Ectodermal cell (in vitro differentiated cells): ENCODE data around the gene PSME3IP1.
"Not testable (repeated sequence)": the region's sequence is repeated elsewhere in the genome, so short reads cannot be mapped to it uniquely, and the experiment has no call there.

Experiments
- H3K27ac ChIP-seq: 2 replicates; pipeline ENCODE4 v1.7.0; 2013; ENCODE audit warnings: mild to moderate bottlenecking, low read depth, low read length; ENCODE audit not compliant: insufficient read depth, poor library complexity, severe bottlenecking
- H3K27me3 ChIP-seq: 2 replicates; pipeline ENCODE4 v1.7.0; 2013; ENCODE audit warnings: mild to moderate bottlenecking, low read length; ENCODE audit not compliant: insufficient read depth, control insufficient read depth, poor library complexity, severe bottlenecking
- H3K36me3 ChIP-seq: one replicate; pipeline ENCODE4 v1.7.0; 2013; ENCODE audit warnings: low read length; ENCODE audit not compliant: control insufficient read depth, insufficient read depth
- H3K4me1 ChIP-seq: one replicate; pipeline ENCODE4 v1.7.0; 2013; ENCODE audit warnings: low read length; ENCODE audit not compliant: control insufficient read depth, insufficient read depth
- H3K4me3 ChIP-seq: 2 replicates; pipeline ENCODE4 v1.7.0; 2013; ENCODE audit warnings: low read depth, low read length, control low read depth; ENCODE audit not compliant: insufficient read depth
- H3K9me3 ChIP-seq: 2 replicates; pipeline ENCODE4 v1.7.0; 2013; ENCODE audit warnings: mild to moderate bottlenecking, low read length, moderate library complexity; ENCODE audit not compliant: control insufficient read depth
- WGBS, 2 experiments: methylation state at CpG; one replicate each; pipeline ENCODE4 v1.1.7; 2013; ENCODE audit warnings: missing lambda C conversion rate in 2 of 2; 5-methylcytosine and 5-hydroxymethylcytosine counted together

The PSME3IP1 gene

DNA sequence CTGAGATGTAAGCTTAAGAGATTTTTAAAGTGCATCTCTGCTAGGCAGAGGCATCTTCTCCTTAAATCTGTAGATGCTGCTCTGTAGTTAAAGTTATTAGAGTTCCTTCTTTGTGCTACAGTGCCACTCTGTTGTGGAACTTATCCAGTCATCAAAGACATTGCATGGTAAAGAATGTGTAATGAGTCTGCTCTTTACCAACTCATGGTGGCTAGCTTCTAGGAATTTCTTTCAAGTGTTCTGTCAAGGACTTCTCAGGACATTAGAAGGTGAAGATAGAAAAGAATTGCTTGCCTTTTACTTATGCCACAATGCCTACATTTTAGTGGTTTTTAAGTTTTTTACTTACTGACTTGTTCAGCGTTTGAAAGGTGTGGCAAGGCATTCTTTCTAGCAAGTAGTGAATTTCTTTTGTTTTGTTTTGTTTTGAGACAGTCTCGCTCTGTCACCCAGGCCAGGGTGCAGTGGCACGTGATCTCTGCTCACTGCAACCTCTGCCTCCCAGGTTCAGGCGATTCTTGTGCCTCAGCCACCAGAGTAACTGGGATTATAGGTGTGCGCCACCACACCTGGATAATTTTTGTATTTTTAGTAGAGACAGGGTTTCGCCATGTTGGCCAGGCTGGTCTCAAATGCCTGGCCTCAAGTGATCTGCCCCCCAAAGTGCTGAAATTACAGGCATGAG, 39.0 kb upstream of the PSME3IP1 start:
- H3K4me3 ChIP-seq, result no peak overlapping the region
- no peaks in the 10 kb centered on the region for H3K4me1 ChIP-seq
- no peaks in the 10 kb centered on the region for H3K9me3 ChIP-seq
- H3K27ac ChIP-seq, result no peak overlapping the region
- peaks cover 38% of the 10 kb centered on the region for H3K36me3 ChIP-seq
- H3K27me3 ChIP-seq, result no peaks in the 10 kb centered on the region
- WGBS, 2 experiments, result 93 to 95% methylated on average over 6 of the region's 6 CpGs

DNA sequence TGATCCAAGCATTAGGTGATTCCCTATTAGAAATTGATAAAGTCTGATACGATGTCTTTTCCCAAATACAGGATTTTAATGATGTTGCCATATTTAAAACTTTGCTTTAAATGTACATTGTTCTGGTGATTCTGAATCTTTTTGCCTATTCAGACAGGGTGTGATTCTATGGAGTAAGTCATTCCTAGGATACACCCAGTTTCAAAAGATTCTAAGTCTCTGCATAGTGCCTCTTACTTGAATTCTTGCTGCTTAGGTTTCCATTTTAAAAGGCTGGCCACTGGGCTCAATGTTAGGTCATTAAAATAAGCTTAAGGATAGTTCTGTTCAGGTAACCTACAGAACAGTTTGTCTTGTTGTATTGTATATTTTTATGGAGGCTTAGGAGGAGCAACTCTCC, 37.2 kb upstream of the PSME3IP1 start:
- Histone ChIP-seq H3K27me3 (no peaks in the 10 kb centered on the region), H3K4me1 (no peaks in the 10 kb centered on the region), H3K9me3 (no peaks in the 10 kb centered on the region), H3K4me3 (no peak overlapping the region), H3K36me3 (peaks cover 36% of the 10 kb centered on the region), H3K27ac (no peak overlapping the region)
- WGBS, 2 experiments, result 100% methylated on average over 1 of the region's 1 CpG; no CpG with 5 or more reads in 1 of the 2 experiments

DNA sequence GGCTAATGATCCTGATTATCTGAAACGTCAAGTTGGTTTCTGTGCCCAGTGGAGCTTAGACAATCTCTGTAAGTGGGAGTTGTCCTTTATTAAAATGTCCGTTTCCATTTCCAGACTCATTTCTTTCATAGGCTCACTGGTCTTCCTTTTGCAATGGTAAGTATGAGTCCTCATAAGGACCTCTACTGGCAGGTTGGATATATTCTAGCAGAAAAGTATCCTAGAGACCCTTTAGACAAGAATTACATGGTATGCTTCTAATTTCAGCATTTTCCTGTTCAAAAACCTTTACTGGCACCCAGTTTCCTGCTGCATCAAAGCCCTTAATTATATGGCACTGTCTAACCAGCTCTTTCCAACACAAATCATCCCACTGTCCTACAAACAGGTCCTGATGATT, 31.1 kb upstream of the PSME3IP1 start:
- Histone ChIP-seq H3K27me3 (no peaks in the 10 kb centered on the region), H3K4me1 (no peaks in the 10 kb centered on the region), H3K9me3 (no peaks in the 10 kb centered on the region), H3K27ac (no peak overlapping the region), H3K36me3 (peaks cover 18% of the 10 kb centered on the region), H3K4me3 (no peak overlapping the region)
- 95 to 96% methylated on average over 2 of the region's 2 CpGs for WGBS, 2 experiments

DNA sequence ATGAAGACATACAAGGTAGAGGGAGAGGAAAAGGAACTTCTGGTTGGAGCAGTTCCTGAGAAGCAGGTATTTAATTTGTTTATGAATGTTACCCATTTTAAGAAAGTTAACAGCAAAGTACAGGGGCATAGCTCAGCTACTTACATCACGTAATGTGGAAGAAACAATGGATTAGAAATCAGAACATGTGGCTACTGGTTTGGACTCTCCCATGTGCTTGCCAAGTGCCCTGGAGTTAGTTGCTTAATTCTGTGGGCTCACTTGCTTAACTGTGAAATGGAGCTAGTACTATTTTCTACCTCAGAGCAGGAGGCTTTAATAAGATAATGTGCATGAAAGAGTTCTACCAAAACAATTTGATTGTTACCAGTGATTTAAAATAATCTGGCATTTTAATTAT, 27.6 kb upstream of the PSME3IP1 start:
- H3K27ac ChIP-seq, result no peak overlapping the region
- no peaks in the 10 kb centered on the region for H3K27me3 ChIP-seq
- no peaks in the 10 kb centered on the region for H3K9me3 ChIP-seq
- no peak overlapping the region for H3K4me3 ChIP-seq
- WGBS, 2 experiments, result 94% methylated on average over 1 of the region's 1 CpG
- H3K36me3 ChIP-seq, result peaks cover 10% of the 10 kb centered on the region
- H3K4me1 ChIP-seq, result no peaks in the 10 kb centered on the region

DNA sequence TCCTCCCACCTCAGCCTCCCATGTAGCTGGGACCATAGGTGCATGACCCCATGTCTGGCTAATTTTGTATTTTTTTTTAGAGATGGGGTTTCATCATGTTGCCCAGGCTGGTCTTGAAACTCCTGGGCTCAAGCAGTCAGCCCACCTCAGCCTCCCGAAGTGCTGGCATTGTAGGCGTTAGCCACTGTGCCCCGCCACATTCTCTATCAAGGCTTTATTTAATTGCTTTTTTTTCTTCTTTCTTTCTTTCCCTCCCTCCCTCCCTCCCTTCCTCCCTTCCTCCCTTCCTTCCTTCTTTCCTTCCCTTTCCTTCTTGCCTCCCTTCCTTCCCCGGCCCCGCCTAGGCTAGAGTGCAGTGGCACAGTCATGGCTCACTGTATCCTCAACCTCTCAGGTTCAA, 23.9 kb upstream of the PSME3IP1 start:
- Histone ChIP-seq H3K4me3 (no peak overlapping the region), H3K27ac (no peak overlapping the region), H3K36me3 (peaks cover 10% of the 10 kb centered on the region), H3K9me3 (no peaks in the 10 kb centered on the region), H3K27me3 (no peaks in the 10 kb centered on the region), H3K4me1 (no peaks in the 10 kb centered on the region)
- 91 to 96% methylated on average over 5 of the region's 5 CpGs for WGBS, 2 experiments

DNA sequence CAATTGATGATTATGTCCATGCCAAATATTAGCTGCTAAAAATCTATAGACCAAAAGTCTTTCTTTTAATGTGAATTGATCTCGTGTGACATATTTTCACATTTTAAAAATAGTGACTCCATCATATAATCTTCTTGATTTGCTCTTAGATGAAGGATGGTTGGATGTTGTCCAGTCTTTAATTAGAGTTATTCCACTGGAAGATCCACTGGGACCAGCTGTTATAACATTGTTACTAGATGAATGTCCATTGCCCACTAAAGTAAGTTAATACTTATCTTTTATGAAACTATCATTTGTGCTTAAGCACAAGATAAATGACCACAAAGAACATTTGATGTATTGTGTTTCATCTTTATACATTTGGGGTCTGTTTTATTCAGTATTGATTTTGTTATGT, 23.1 kb upstream of the PSME3IP1 start:
- WGBS, 2 experiments, result 89% methylated on average over 1 of the region's 1 CpG; no CpG with 5 or more reads in 1 of the 2 experiments
- peaks cover 9% of the 10 kb centered on the region for H3K36me3 ChIP-seq
- no peak overlapping the region for H3K27ac ChIP-seq

DNA sequence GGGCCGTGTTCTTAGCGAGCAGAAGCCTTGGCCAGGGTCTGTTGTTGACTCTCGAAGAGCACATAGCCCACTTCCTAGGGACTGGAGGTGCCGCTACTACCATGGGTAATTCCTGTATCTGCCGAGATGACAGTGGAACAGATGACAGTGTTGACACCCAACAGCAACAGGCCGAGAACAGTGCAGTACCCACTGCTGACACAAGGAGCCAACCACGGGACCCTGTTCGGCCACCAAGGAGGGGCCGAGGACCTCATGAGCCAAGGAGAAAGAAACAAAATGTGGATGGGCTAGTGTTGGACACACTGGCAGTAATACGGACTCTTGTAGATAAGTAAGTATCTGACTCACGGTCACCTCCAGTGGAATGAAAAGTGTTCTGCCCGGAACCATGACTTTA, 18.8 kb upstream of the PSME3IP1 start:
- no peaks in the 10 kb centered on the region for H3K4me1 ChIP-seq
- no peaks in the 10 kb centered on the region for H3K9me3 ChIP-seq
- no peaks in the 10 kb centered on the region for H3K27me3 ChIP-seq
- 93 to 95% methylated on average over 12 of the region's 12 CpGs for WGBS, 2 experiments
- H3K27ac ChIP-seq, result no peak overlapping the region
- H3K36me3 ChIP-seq, result peaks cover 9% of the 10 kb centered on the region
- H3K4me3 ChIP-seq, result no peak overlapping the region

More for the DNA sequence above, 23.1 kb upstream of the PSME3IP1 start:
- Histone ChIP-seq H3K9me3 (no peaks in the 10 kb centered on the region), H3K4me1 (no peaks in the 10 kb centered on the region), H3K27me3 (no peaks in the 10 kb centered on the region), H3K4me3 (no peak overlapping the region)

DNA sequence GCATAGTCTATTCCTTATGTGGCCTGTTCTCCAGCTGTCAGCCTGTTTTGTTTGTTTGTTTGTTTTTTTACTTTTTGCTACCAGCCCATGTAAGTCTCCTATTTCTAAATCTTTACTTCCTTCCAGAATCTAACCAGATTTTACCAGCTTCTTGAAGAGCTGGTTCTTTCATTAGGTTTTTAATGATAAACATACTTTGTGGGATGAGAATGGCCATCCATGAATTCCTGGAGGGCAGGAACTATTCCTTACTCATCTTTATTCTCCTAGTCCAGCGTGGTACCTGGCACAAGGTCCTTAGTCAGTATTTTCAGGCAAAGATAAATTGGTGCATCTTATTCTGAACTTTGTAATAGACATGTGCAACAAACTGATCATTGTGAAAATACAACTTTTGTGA, 17.6 kb upstream of the PSME3IP1 start:
- no peaks in the 10 kb centered on the region for H3K27me3 ChIP-seq
- no peaks in the 10 kb centered on the region for H3K4me1 ChIP-seq
- no peak overlapping the region for H3K27ac ChIP-seq
- H3K4me3 ChIP-seq, result no peak overlapping the region
- peaks cover 9% of the 10 kb centered on the region for H3K36me3 ChIP-seq
- H3K9me3 ChIP-seq, result no peaks in the 10 kb centered on the region
- WGBS, 2 experiments, result 100% methylated on average over 1 of the region's 1 CpG

DNA sequence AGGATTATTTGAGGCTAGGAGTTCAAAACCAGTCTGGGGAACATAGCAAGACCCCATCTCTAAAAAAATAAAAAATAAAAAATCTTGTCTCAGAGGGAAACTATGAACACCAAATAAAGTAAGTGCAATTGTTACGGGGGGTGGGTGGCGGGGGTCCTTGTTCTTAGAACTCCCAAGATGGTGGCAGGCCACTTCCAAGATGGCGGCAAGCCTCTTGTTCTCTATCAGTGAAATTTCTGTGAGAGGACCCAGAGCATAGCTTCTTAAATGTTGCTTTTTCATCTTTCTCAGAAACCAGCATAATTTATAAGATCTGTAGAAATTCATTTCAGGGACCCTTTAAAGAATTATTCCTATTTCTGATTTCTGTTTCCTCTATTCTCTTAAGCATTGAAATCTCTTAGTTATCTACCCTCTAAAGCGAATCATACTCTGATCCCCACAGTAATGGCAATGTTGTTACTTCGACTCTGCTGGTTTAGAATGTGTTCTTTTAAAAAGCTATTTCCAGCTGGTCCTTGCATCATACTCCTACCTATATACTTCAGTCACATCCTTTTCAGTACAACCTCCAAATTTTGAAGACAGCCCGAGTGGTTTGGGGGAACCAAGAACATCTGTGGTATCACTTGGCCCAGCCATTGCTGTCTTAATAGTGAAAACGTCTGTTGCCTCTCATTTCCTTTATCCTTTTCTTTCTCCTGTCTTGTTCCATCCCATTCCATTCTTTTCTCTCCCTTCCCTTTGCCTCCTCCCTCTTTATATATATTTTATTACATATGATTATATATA, 16.5 kb upstream of the PSME3IP1 start:
- 94 to 97% methylated on average over 7 of the region's 7 CpGs for WGBS, 2 experiments
- no peaks in the 10 kb centered on the region for H3K4me1 ChIP-seq
- H3K36me3 ChIP-seq, result peaks cover 5% of the 10 kb centered on the region
- no peak overlapping the region for H3K4me3 ChIP-seq
- no peaks in the 10 kb centered on the region for H3K9me3 ChIP-seq
- no peak overlapping the region for H3K27ac ChIP-seq
- H3K27me3 ChIP-seq, result no peaks in the 10 kb centered on the region

DNA sequence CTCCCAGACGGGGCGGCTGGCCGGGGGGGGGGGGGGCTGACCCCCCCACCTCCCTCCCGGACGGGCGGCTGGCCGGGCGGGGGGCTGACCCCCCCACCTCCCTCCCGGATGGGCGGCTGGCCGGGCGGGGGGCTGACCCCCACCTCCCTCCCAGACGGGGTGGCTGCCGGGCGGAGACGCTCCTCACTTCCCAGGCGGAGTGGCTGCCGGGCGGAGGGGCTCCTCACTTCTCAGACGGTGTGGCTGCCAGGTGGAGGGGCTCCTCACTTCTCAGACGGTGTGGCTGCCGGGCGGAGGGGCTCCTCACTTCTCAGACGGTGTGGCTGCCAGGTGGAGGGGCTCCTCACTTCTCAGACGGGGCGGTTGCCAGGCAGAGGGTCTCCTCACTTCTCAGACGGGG, 15.1 kb upstream of the PSME3IP1 start:
- WGBS, 2 experiments, result 91 to 95% methylated on average over 23 to 24 of the region's 27 CpGs
- not testable (repeated sequence) for H3K4me1 ChIP-seq, H3K27me3 ChIP-seq, H3K4me3 ChIP-seq, H3K27ac ChIP-seq, H3K9me3 ChIP-seq, H3K36me3 ChIP-seq
